ENCODE data around the gene MAST2. TPM values are rescaled to one million over a fixed set of nuclear protein-coding genes. Genes with fewer than 3 reads are reported as not detected.

MAST2 gene
- polyA plus RNA-seq, 1 donor, result 49.7 TPM

- Histone ChIP-seq H3K9me3 (ENCODE audit: control insufficient read depth, low read depth, low read length) (no peaks in the 10 kb centered on the region), H3K36me3 (ENCODE audit: control insufficient read depth, insufficient read depth, low read length) (peaks cover 78% of the 10 kb centered on the region), H3K27ac (ENCODE audit: low read length) (no peak overlapping the region), H3K27me3 (ENCODE audit: control insufficient read depth, insufficient read depth, low read length) (no peaks in the 10 kb centered on the region), H3K4me3 (ENCODE audit: low read length) (no peak overlapping the region), H3K4me1 (ENCODE audit: control insufficient read depth, insufficient read depth, low read length) (no peaks in the 10 kb centered on the region)
- WGBS (ENCODE audit: insufficient coverage, low lambda C conversion rate), result no CpG with 5 or more reads among the region's 18 CpGs
- DNase-seq, result no peak
These were observed 226.9 kb downstream of the MAST2 start for GRCh38 chr1:46030074-46030870.

GRCh38 chr1:46030876-46031660 is 227.7 kb downstream of the MAST2 start:
- no CpG with 5 or more reads among the region's 26 CpGs for WGBS (ENCODE audit: insufficient coverage, low lambda C conversion rate)
- H3K4me1 ChIP-seq (ENCODE audit: control insufficient read depth, insufficient read depth, low read length), result no peaks in the 10 kb centered on the region
- no peaks in the 10 kb centered on the region for H3K9me3 ChIP-seq (ENCODE audit: control insufficient read depth, low read depth, low read length)
- H3K36me3 ChIP-seq (ENCODE audit: control insufficient read depth, insufficient read depth, low read length), result peaks cover 81% of the 10 kb centered on the region
- DNase-seq, result no peak
- H3K27me3 ChIP-seq (ENCODE audit: control insufficient read depth, insufficient read depth, low read length), result no peaks in the 10 kb centered on the region
- H3K27ac ChIP-seq (ENCODE audit: low read length), result no peak overlapping the region
- H3K4me3 ChIP-seq (ENCODE audit: low read length), result no peak overlapping the region

GRCh38 chr1:46034601-46035516 is 231.4 kb downstream of the MAST2 start:
- Histone ChIP-seq H3K4me1 (ENCODE audit: control insufficient read depth, insufficient read depth, low read length) (peaks cover 2% of the 10 kb centered on the region), H3K27ac (ENCODE audit: low read length) (no peak overlapping the region), H3K9me3 (ENCODE audit: control insufficient read depth, low read depth, low read length) (no peaks in the 10 kb centered on the region), H3K27me3 (ENCODE audit: control insufficient read depth, insufficient read depth, low read length) (no peaks in the 10 kb centered on the region), H3K4me3 (ENCODE audit: low read length) (no peak overlapping the region), H3K36me3 (ENCODE audit: control insufficient read depth, insufficient read depth, low read length) (peaks cover 53% of the 10 kb centered on the region)
- WGBS (ENCODE audit: insufficient coverage, low lambda C conversion rate), result no CpG with 5 or more reads among the region's 27 CpGs
- no peak for DNase-seq

- H3K4me3 ChIP-seq (ENCODE audit: low read length), result no peak overlapping the region
- H3K27ac ChIP-seq (ENCODE audit: low read length), result no peak overlapping the region
- DNase-seq, result peak; percentile 77 to 78
- peaks cover 36% of the 10 kb centered on the region for H3K36me3 ChIP-seq (ENCODE audit: control insufficient read depth, insufficient read depth, low read length)
- 65% methylated on average over 3 of the region's 11 CpGs for WGBS (ENCODE audit: insufficient coverage, low lambda C conversion rate)
- no peaks in the 10 kb centered on the region for H3K27me3 ChIP-seq (ENCODE audit: control insufficient read depth, insufficient read depth, low read length)
- H3K4me1 ChIP-seq (ENCODE audit: control insufficient read depth, insufficient read depth, low read length), result peaks cover 2% of the 10 kb centered on the region
- no peaks in the 10 kb centered on the region for H3K9me3 ChIP-seq (ENCODE audit: control insufficient read depth, low read depth, low read length)
These were observed 233.8 kb downstream of the MAST2 start for GRCh38 chr1:46036894-46037839.

GRCh38 chr1:46039571-46040052 is 236.2 kb downstream of the MAST2 start:
- H3K4me3 ChIP-seq (ENCODE audit: low read length), result no peak overlapping the region
- no peak overlapping the region for H3K27ac ChIP-seq (ENCODE audit: low read length)
- peaks cover 2% of the 10 kb centered on the region for H3K4me1 ChIP-seq (ENCODE audit: control insufficient read depth, insufficient read depth, low read length)
- no CpG with 5 or more reads among the region's 4 CpGs for WGBS (ENCODE audit: insufficient coverage, low lambda C conversion rate)
- no peaks in the 10 kb centered on the region for H3K27me3 ChIP-seq (ENCODE audit: control insufficient read depth, insufficient read depth, low read length)
- H3K9me3 ChIP-seq (ENCODE audit: control insufficient read depth, low read depth, low read length), result no peaks in the 10 kb centered on the region
- peaks cover 22% of the 10 kb centered on the region for H3K36me3 ChIP-seq (ENCODE audit: control insufficient read depth, insufficient read depth, low read length)
- DNase-seq, result no peak

GRCh38 chr1:46041551-46041950 is 238.1 kb downstream of the MAST2 start:
- Histone ChIP-seq H3K4me3 (ENCODE audit: low read length) (no peak overlapping the region), H3K9me3 (ENCODE audit: control insufficient read depth, low read depth, low read length) (no peaks in the 10 kb centered on the region), H3K27me3 (ENCODE audit: control insufficient read depth, insufficient read depth, low read length) (no peaks in the 10 kb centered on the region), H3K36me3 (ENCODE audit: control insufficient read depth, insufficient read depth, low read length) (peaks cover 8% of the 10 kb centered on the region), H3K4me1 (ENCODE audit: control insufficient read depth, insufficient read depth, low read length) (peaks cover 2% of the 10 kb centered on the region), H3K27ac (ENCODE audit: low read length) (no peak overlapping the region)
- no CpG with 5 or more reads among the region's 2 CpGs for WGBS (ENCODE audit: insufficient coverage, low lambda C conversion rate)
- DNase-seq, result no peak

GRCh38 chr1:46041974-46042373 is 238.6 kb downstream of the MAST2 start:
- peaks cover 2% of the 10 kb centered on the region for H3K4me1 ChIP-seq (ENCODE audit: control insufficient read depth, insufficient read depth, low read length)
- H3K9me3 ChIP-seq (ENCODE audit: control insufficient read depth, low read depth, low read length), result no peaks in the 10 kb centered on the region
- H3K36me3 ChIP-seq (ENCODE audit: control insufficient read depth, insufficient read depth, low read length), result peaks cover 8% of the 10 kb centered on the region
- no peak overlapping the region for H3K4me3 ChIP-seq (ENCODE audit: low read length)
- no peaks in the 10 kb centered on the region for H3K27me3 ChIP-seq (ENCODE audit: control insufficient read depth, insufficient read depth, low read length)
- DNase-seq, result no peak
- no peak overlapping the region for H3K27ac ChIP-seq (ENCODE audit: low read length)

GRCh38 chr1:46043458-46044017 is 240.1 kb downstream of the MAST2 start:
- DNase-seq, result no peak
- Histone ChIP-seq H3K4me3 (ENCODE audit: low read length) (no peak overlapping the region), H3K4me1 (ENCODE audit: control insufficient read depth, insufficient read depth, low read length) (no peaks in the 10 kb centered on the region), H3K27ac (ENCODE audit: low read length) (no peak overlapping the region), H3K36me3 (ENCODE audit: control insufficient read depth, insufficient read depth, low read length) (peaks cover 8% of the 10 kb centered on the region), H3K27me3 (ENCODE audit: control insufficient read depth, insufficient read depth, low read length) (no peaks in the 10 kb centered on the region), H3K9me3 (ENCODE audit: control insufficient read depth, low read depth, low read length) (no peaks in the 10 kb centered on the region)
- WGBS (ENCODE audit: insufficient coverage, low lambda C conversion rate), result no CpG with 5 or more reads among the region's 11 CpGs

GRCh38 chr1:46044116-46044515 is 240.7 kb downstream of the MAST2 start:
- Histone ChIP-seq H3K27me3 (ENCODE audit: control insufficient read depth, insufficient read depth, low read length) (no peaks in the 10 kb centered on the region), H3K4me1 (ENCODE audit: control insufficient read depth, insufficient read depth, low read length) (no peaks in the 10 kb centered on the region), H3K27ac (ENCODE audit: low read length) (no peak overlapping the region), H3K9me3 (ENCODE audit: control insufficient read depth, low read depth, low read length) (no peaks in the 10 kb centered on the region), H3K4me3 (ENCODE audit: low read length) (no peak overlapping the region), H3K36me3 (ENCODE audit: control insufficient read depth, insufficient read depth, low read length) (peaks cover 8% of the 10 kb centered on the region)
- no CpG with 5 or more reads among the region's 5 CpGs for WGBS (ENCODE audit: insufficient coverage, low lambda C conversion rate)
- DNase-seq, result no peak

Measured in large intestine (tissue), 3 donors.